ENCODE measurements around the gene GBP3. TPM values are rescaled to one million over a fixed set of nuclear protein-coding genes. Genes with fewer than 3 reads are reported as not detected.
"Not testable (repeated sequence)": the region's sequence is repeated elsewhere in the genome, so short reads cannot be mapped to it uniquely, and the experiment has no call there.

The GBP3 gene
- total RNA-seq, 1 experiment from 2014 or later: 2.4 TPM

- DNase-seq (ENCODE audit: low spot score): peak; percentile 39
Observed at GRCh38 chr1:88979054-88979748, 43.5 kb downstream of the GBP3 start.

GRCh38 chr1:88976235-88976634 lies 46.4 kb downstream of the GBP3 start:
- no peak for DNase-seq (ENCODE audit: low spot score)

GRCh38 chr1:88974616-88975172 lies 48.0 kb downstream of the GBP3 start:
- not testable (repeated sequence) for DNase-seq (ENCODE audit: low spot score)

GRCh38 chr1:88973520-88974137 lies 49.0 kb downstream of the GBP3 start:
- no peak for DNase-seq (ENCODE audit: low spot score)

GRCh38 chr1:88961647-88962275 lies 60.9 kb downstream of the GBP3 start:
- no peak for DNase-seq (ENCODE audit: low spot score)

- DNase-seq (ENCODE audit: low spot score): no peak
Observed at GRCh38 chr1:88961081-88961480, 61.6 kb downstream of the GBP3 start.

Other genes starting within 250 kb of the GBP3 start
- 42.5 and 56.3 TPM in 2 replicates for gene GTF2B, start 131.3 kb downstream of the GBP3 start, total RNA-seq (2014; rRNA removed; shearing (Covaris generic))
- gene KYAT3, start 30.2 kb downstream of the GBP3 start, total RNA-seq (2014; rRNA removed; shearing (Covaris generic)): 6.6 and 9.6 TPM in 2 replicates
- 4.8 and 11.2 TPM in 2 replicates for gene RBMXL1, start 30.2 kb downstream of the GBP3 start, total RNA-seq (2014; rRNA removed; shearing (Covaris generic))
- 18.7 and 23.5 TPM in 2 replicates for gene GBP1, start 42.3 kb upstream of the GBP3 start, total RNA-seq (2014; rRNA removed; shearing (Covaris generic))
- 47.0 and 48.5 TPM in 2 replicates for gene GBP2, start 103.2 kb upstream of the GBP3 start, total RNA-seq (2014; rRNA removed; shearing (Covaris generic))
- gene GBP7, start 153.1 kb upstream of the GBP3 start, total RNA-seq (2014; rRNA removed; shearing (Covaris generic)): not detected in 2 replicates
- gene GBP4, start 176.1 kb upstream of the GBP3 start, total RNA-seq (2014; rRNA removed; shearing (Covaris generic)): 1.0 and 2.5 TPM in 2 replicates
- 0.25 TPM in 1 of 2 replicates, not detected in the other for gene GBP5, start 250.0 kb upstream of the GBP3 start, total RNA-seq (2014; rRNA removed; shearing (Covaris generic))

All from H4 (cell line).